ENCODE measurements around the gene MTERF2. TPM values are rescaled to one million over a fixed set of nuclear protein-coding genes. Genes with fewer than 3 reads are reported as not detected.
"Not testable (repeated sequence)": the region's sequence is repeated elsewhere in the genome, so short reads cannot be mapped to it uniquely, and the experiment has no call there.

The MTERF2 gene
- total RNA-seq, 1 donor, result 7.3 TPM

GRCh38 chr12:107012736-107013425, 25.9 kb upstream of the MTERF2 start:
- H3K4me3 ChIP-seq (ENCODE audit: low read depth, low read length), result no peak overlapping the region
- no peak for DNase-seq (ENCODE audit: low read depth)
- TF ChIP-seq CTCF (IDR thresholded peaks at IDR 0.05; ENCODE audit: insufficient read depth, low read depth, low read length), result no peak

GRCh38 chr12:107011519-107011918, 24.6 kb upstream of the MTERF2 start:
- no peak for DNase-seq (ENCODE audit: low read depth)
- TF ChIP-seq CTCF (IDR thresholded peaks at IDR 0.05; ENCODE audit: insufficient read depth, low read depth, low read length), result no peak
- H3K4me3 ChIP-seq (ENCODE audit: low read depth, low read length), result no peak overlapping the region

- H3K4me3 ChIP-seq (ENCODE audit: low read depth, low read length), result no peak overlapping the region
- no peak for TF ChIP-seq CTCF (IDR thresholded peaks at IDR 0.05; ENCODE audit: insufficient read depth, low read depth, low read length)
- DNase-seq (ENCODE audit: low read depth), result no peak
Observed at GRCh38 chr12:107007411-107007810, 20.5 kb upstream of the MTERF2 start.

GRCh38 chr12:107002665-107003064, 15.7 kb upstream of the MTERF2 start:
- not testable (repeated sequence) for DNase-seq (ENCODE audit: low read depth); H3K4me3 ChIP-seq (ENCODE audit: low read depth, low read length)

DNA sequence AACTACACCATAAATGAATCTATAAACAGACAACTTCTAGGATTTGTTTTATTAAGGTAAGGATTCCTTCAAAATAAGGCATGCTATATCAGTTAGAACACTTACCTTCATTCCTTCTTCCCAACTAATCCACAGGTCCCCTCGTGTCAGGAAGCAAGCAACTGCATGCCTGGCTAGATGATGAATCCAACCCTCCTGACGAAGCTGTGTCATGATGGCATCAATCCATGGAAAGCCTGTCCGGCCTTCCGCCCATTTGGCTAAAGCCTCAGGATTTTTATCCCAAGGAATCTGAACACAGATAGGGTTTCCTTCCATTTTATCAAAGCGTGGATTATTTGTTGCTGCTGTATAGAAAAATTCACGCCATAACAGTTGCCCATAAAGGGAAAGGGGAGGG, 12.5 kb upstream of the MTERF2 start:
- H3K4me3 ChIP-seq (ENCODE audit: low read depth, low read length), result no peak overlapping the region
- TF ChIP-seq CTCF (IDR thresholded peaks at IDR 0.05; ENCODE audit: insufficient read depth, low read depth, low read length), result no peak
- DNase-seq (ENCODE audit: low read depth), result no peak

DNA sequence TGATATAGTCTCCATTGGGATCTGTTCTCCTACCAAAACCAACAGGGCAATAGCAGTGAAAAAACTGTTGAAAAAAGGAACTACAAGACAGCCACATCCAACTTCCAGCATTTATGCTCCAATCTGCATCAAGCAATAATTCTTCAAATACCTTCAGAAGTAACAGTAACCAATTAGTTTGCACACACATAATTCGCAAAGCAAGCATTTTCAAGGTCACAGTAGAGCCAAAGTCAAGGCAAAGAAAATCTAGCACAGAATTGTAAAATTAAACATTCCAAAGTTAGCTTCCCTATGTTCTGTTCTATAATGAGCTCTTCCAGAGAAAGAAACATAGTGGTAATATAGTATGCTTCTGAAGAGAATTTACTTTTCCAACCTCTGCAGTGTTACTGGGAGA, 11.0 kb upstream of the MTERF2 start:
- no peak overlapping the region for H3K4me3 ChIP-seq (ENCODE audit: low read depth, low read length)
- no peak for TF ChIP-seq CTCF (IDR thresholded peaks at IDR 0.05; ENCODE audit: insufficient read depth, low read depth, low read length)
- DNase-seq (ENCODE audit: low read depth), result no peak

DNA sequence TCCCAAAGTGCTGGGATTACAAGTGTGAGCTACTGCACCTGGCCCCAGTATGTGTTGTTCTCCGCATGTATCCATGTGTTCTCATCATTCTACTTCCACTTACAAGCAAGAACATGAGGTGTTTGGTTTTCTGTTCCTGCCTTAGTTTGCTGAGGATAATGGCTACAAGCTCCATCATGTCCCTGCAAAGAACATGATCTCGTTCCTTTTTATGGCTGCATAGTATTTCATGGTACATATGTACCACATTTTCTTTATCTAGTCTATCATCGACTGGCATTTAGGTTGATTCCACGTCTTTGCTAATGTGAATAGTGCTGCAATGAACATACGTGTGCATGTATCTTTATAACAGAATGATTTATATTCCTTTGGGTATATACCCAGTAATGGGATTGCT, 9.2 kb upstream of the MTERF2 start:
- H3K4me3 ChIP-seq (ENCODE audit: low read depth, low read length); DNase-seq (ENCODE audit: low read depth): not testable (repeated sequence)

DNA sequence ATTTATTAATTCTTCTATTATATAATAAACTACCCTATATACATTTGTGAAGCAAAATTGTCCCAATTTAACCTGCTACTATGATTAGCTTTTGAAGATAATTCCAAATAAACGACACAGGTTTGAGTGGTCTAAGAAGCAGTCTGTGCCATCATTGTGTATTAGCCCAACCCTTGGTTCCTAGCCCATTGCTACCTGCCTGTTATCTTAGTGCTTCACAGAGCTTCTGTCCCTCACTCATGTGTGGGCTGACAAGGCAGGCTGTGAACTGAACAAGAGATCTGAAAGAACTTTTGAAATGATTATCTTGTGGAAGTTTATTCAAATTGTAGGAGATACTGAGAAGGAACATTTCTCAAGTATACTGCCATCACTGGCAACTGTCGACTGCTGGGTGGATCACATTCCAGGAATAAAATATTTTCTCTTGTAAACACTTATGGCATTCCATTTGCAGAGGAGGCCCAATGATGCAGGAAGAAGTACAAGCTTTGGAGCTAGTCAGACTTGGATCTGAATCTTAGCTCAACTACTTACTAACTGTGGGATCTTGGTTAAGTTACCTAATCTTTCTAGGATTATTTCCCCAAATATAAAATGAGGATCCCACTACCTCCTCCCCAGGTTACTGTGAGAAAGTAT, 7.8 kb upstream of the MTERF2 start:
- DNase-seq (ENCODE audit: low read depth), result peak; percentile 64
- no peak overlapping the region for H3K4me3 ChIP-seq (ENCODE audit: low read depth, low read length)
- no peak for TF ChIP-seq CTCF (IDR thresholded peaks at IDR 0.05; ENCODE audit: insufficient read depth, low read depth, low read length)
